B cell (primary cell): Measurements from ENCODE around the gene MYO6. TPM values are rescaled to one million over a fixed set of nuclear protein-coding genes. Genes with fewer than 3 reads are reported as not detected.
"Not testable (repeated sequence)": the region's sequence is repeated elsewhere in the genome, so short reads cannot be mapped to it uniquely, and the experiment has no call there.

Experiments
- ATAC-seq: fragments of 200-7000 bp; cut with Tn5 transposase; one replicate; pipeline ENCODE4 v1.10.0; 2021; ENCODE audit warnings: low read depth, mild to moderate bottlenecking, moderate number of reproducible peaks, moderate library complexity
- CTCF ChIA-PET: fragments of 350-600 bp; sonication (Branson Sonifier 250); formaldehyde crosslinking; loops from one replicate; lab custom pipeline; 2021; ENCODE audit warnings: antibody characterized with exemption, inconsistent platforms; lab: Charles Lee
- POLR2A ChIA-PET: fragments of 350-600 bp; sonication (Branson Sonifier 250); formaldehyde crosslinking; loops from one replicate; lab custom pipeline; 2021; ENCODE audit warnings: antibody characterized with exemption; lab: Charles Lee
- DNase-seq: peaks from one replicate; pipeline ENCODE4 v3.0.0; 2013
- H2AFZ ChIP-seq: 2 replicates; pipeline ENCODE4 v1.6.1; 2012; ENCODE audit warnings: mild to moderate bottlenecking, low read depth, low read length; ENCODE audit not compliant: insufficient read depth, poor library complexity, severe bottlenecking
- H3K27ac ChIP-seq, 2 donors: 1 replicate in 1 of 2; 2 replicates in 1 of 2; pipeline ENCODE4 v1.5.1; 2012 to 2013; ENCODE audit warnings: low read length in 2 of 2, mild to moderate bottlenecking in 2 of 2, moderate library complexity in 1 of 2
- H3K27me3 ChIP-seq, 4 experiments: fragments of 200-600 bp in 1 of 4; sonication (generic) in 1 of 4; replicated peaks in 1 of 4; 1 replicate in 2 of 4; 2 replicates in 2 of 4; pipeline versions ENCODE4 v1.6.1 to v1.7.0; 2013 to 2016; ENCODE audit warnings: low read length in 3 of 4, mild to moderate bottlenecking in 2 of 4, mixed read lengths in 1 of 4, moderate library complexity in 1 of 4; ENCODE audit not compliant: insufficient read depth in 4 of 4, control insufficient read depth in 3 of 4; ENCODE audit errors: control extremely low read depth in 1 of 4
- H3K36me3 ChIP-seq, 2 experiments: replicated peaks in 1 of 2; 1 replicate in 1 of 2; 2 replicates in 1 of 2; pipeline versions ENCODE4 v1.6.1 to v1.7.1; 2013; ENCODE audit warnings: low read length in 1 of 2; ENCODE audit not compliant: insufficient read depth in 2 of 2, control insufficient read depth in 1 of 2; ENCODE audit errors: control extremely low read depth in 1 of 2, extremely low read depth in 1 of 2
- H3K4me1 ChIP-seq, 2 donors: fragments of 200-600 bp in 1 of 2; sonication (generic) in 1 of 2; 1 replicate in 1 of 2; 2 replicates in 1 of 2; pipeline versions ENCODE4 v1.5.1 to v1.6.1; 2013 to 2017; ENCODE audit warnings: low read length in 2 of 2; ENCODE audit not compliant: control insufficient read depth in 2 of 2, insufficient read depth in 2 of 2
- H3K4me2 ChIP-seq: replicated peaks from 2 replicates; pipeline ENCODE3; 2012; ENCODE audit warnings: mild to moderate bottlenecking, low read depth, low read length; ENCODE audit not compliant: poor library complexity, severe bottlenecking
- H3K4me3 ChIP-seq, 5 experiments: fragments of 200-600 bp in 1 of 5; sonication (generic) in 1 of 5; 1 replicate in 3 of 5; 2 replicates in 2 of 5; pipeline versions ENCODE4 v1.5.1 to v1.7.0; 2011 to 2016; ENCODE audit warnings: low read length in 4 of 5, mild to moderate bottlenecking in 4 of 5, low read depth in 2 of 5, control low read depth in 1 of 5, moderate library complexity in 1 of 5; ENCODE audit not compliant: insufficient read depth in 1 of 5; ENCODE audit errors: control extremely low read depth in 1 of 5, extremely low read depth in 1 of 5
- H3K79me2 ChIP-seq: fragments of 200-600 bp; sonication (generic); one replicate; pipeline ENCODE4 v1.6.0; 2016; ENCODE audit warnings: low read length; ENCODE audit not compliant: control insufficient read depth, insufficient read depth
- H3K9ac ChIP-seq: fragments of 200-600 bp; sonication (generic); 2 replicates; pipeline ENCODE4 v1.6.1; 2017; ENCODE audit warnings: mild to moderate bottlenecking, low read length, moderate library complexity
- H3K9me3 ChIP-seq, 3 donors: one replicate each; pipeline versions ENCODE4 v1.6.1 to v1.7.1; 2013; ENCODE audit warnings: low read length in 2 of 3; ENCODE audit not compliant: control insufficient read depth in 2 of 3, insufficient read depth in 1 of 3; ENCODE audit errors: control extremely low read depth in 1 of 3
- H4K20me1 ChIP-seq: 2 replicates; pipeline ENCODE4 v1.6.0; 2012; ENCODE audit warnings: mild to moderate bottlenecking, low read length; ENCODE audit not compliant: insufficient read depth, control insufficient read depth, poor library complexity, severe bottlenecking
- H3K27ac Mint-ChIP-seq: one replicate; pipeline ENCODE4 v1.8.0; 2021; ENCODE audit warnings: mixed read lengths
- H3K27me3 Mint-ChIP-seq: one replicate; pipeline ENCODE4 v1.8.0; 2021; ENCODE audit warnings: mixed read lengths
- H3K4me1 Mint-ChIP-seq: one replicate; pipeline ENCODE4 v1.8.0; 2021; ENCODE audit warnings: mixed read lengths
- H3K4me3 Mint-ChIP-seq: one replicate; pipeline ENCODE4 v1.8.0; 2021; ENCODE audit warnings: mixed read lengths
- H3K9me3 Mint-ChIP-seq: one replicate; pipeline ENCODE4 v1.8.0; 2022; ENCODE audit warnings: mixed read lengths; ENCODE audit not compliant: insufficient read depth
- EZH2 ChIP-seq: IDR thresholded peaks from 2 replicates; pipeline ENCODE4 v1.6.1; 2012; ENCODE audit warnings: borderline replicate concordance, low read depth, mild to moderate bottlenecking, moderate library complexity, low read length; ENCODE audit not compliant: insufficient read depth, poor library complexity, severe bottlenecking
- WGBS: methylation state at CpG from one replicate; pipeline ENCODE4 v1.1.5; 2013; ENCODE audit warnings: missing lambda C conversion rate; ENCODE audit not compliant: insufficient coverage; 5-methylcytosine and 5-hydroxymethylcytosine counted together
- intact Hi-C: fragments of 100-400 bp; cut with micrococcal nuclease; formaldehyde crosslinking; loops from one replicate; pipeline ENCODE4 v1.10.0; 2022
- polyA plus RNA-seq: library from polyadenylated mRNA; depleted of rRNA; stranded (reverse); fragments of >200 nt; gene quantifications from 2 replicates; pipeline ENCODE4 v1.2.3, GENCODE V29; 2012
- total RNA-seq, 2 donors: library from RNA; stranded (reverse); fragments of 120-200 nt in 1 of 2; gene quantifications; 1 replicate in 1 of 2; 2 replicates in 1 of 2; pipeline versions ENCODE4 v1.2.3 to v1.2.4, GENCODE V29; 2013 to 2022
- TF ChIP-seq, protein P1 (sequence below): fragments of 200-600 bp; IDR thresholded peaks from one replicate; pipeline ENCODE4 v1.8.0; 2022; ENCODE audit warnings: antibody characterized with exemption, mild to moderate bottlenecking

MYO6 gene
- total and polyA plus RNA-seq, 2 donors (not counting 1 experiment from before 2014, with no cell fraction given): 0.09 to 0.59 TPM

GRCh38 chr6:75723382-75723781 is 25.7 kb upstream of the MYO6 start:
- no peak overlapping the region for H3K4me2 ChIP-seq
- peaks cover 0 to 5% (median 0%) of the 10 kb centered on the region in 3 donors for H3K9me3 ChIP-seq
- no peaks in the 10 kb centered on the region for H3K27me3 Mint-ChIP-seq
- H3K4me3 ChIP-seq: no peak overlapping the region
- no peak overlapping the region for H3K9ac ChIP-seq
- WGBS: no CpG with 5 or more reads among the region's 2 CpGs
- no peak for ATAC-seq
- H2AFZ ChIP-seq: no peak overlapping the region
- CTCF ChIA-PET: interaction anchor here (0.6 kb wide), 1 partner anchor 24 kb away, joined by 3 read pairs; no protein-coding TSS in a partner anchor
- H3K4me3 Mint-ChIP-seq: no peak overlapping the region
- no peaks in the 10 kb centered on the region for H3K27me3 ChIP-seq
- no peak overlapping the region for H3K27ac ChIP-seq
- H3K36me3 ChIP-seq: no peaks in the 10 kb centered on the region
- no peak for DNase-seq
- no peak for TF ChIP-seq EZH2
- TF ChIP-seq, protein P1, sequence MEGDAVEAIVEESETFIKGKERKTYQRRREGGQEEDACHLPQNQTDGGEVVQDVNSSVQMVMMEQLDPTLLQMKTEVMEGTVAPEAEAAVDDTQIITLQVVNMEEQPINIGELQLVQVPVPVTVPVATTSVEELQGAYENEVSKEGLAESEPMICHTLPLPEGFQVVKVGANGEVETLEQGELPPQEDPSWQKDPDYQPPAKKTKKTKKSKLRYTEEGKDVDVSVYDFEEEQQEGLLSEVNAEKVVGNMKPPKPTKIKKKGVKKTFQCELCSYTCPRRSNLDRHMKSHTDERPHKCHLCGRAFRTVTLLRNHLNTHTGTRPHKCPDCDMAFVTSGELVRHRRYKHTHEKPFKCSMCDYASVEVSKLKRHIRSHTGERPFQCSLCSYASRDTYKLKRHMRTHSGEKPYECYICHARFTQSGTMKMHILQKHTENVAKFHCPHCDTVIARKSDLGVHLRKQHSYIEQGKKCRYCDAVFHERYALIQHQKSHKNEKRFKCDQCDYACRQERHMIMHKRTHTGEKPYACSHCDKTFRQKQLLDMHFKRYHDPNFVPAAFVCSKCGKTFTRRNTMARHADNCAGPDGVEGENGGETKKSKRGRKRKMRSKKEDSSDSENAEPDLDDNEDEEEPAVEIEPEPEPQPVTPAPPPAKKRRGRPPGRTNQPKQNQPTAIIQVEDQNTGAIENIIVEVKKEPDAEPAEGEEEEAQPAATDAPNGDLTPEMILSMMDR: no peak
- H3K27ac Mint-ChIP-seq: no peak overlapping the region
- H3K4me1 ChIP-seq: no peaks in the 10 kb centered on the region
- no peaks in the 10 kb centered on the region for H3K4me1 Mint-ChIP-seq
- H4K20me1 ChIP-seq: no peaks in the 10 kb centered on the region
- POLR2A ChIA-PET: no interaction called here
- H3K79me2 ChIP-seq: no peaks in the 10 kb centered on the region
- intact Hi-C loops: no loop called here
- H3K9me3 Mint-ChIP-seq: no peaks in the 10 kb centered on the region

DNA sequence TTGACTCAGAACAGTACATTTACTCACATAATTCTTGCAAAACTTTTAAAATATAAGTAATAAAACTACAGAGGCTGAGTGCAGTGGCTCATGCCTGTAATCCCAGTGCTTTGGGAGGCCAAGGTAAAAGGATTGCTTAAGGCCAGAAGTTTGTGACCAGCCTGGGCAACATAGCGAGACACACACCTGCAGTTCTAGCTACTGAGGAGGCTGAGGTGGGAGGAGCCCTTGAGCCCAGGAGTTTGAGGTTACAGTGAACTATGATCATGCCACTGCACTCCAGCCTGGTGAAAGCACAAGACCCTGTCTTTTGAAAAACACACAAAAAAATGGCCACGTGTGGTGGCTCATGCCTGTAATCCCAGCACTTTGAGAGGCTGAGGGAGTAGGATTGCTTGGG is 21.8 kb upstream of the MYO6 start:
- Histone ChIP-seq H3K27me3 (no peaks in the 10 kb centered on the region), H3K36me3 (no peaks in the 10 kb centered on the region), H2AFZ (no peak overlapping the region), H3K4me2 (no peak overlapping the region), H4K20me1 (no peaks in the 10 kb centered on the region), H3K4me3 (no peak overlapping the region), H3K79me2 (no peaks in the 10 kb centered on the region), H3K4me1 (no peaks in the 10 kb centered on the region), H3K27ac (no peak overlapping the region), H3K9me3 (peaks cover 0 to 5% (median 0%) of the 10 kb centered on the region in 3 donors), H3K9ac (no peak overlapping the region)
- WGBS: 93% methylated on average over 2 of the region's 2 CpGs
- CTCF ChIA-PET: no interaction called here
- no peak for DNase-seq
- POLR2A ChIA-PET: no interaction called here
- H3K4me3 Mint-ChIP-seq: no peak overlapping the region
- TF ChIP-seq, protein P1: no peak
- no peaks in the 10 kb centered on the region for H3K4me1 Mint-ChIP-seq
- no peaks in the 10 kb centered on the region for H3K27me3 Mint-ChIP-seq
- H3K9me3 Mint-ChIP-seq: no peaks in the 10 kb centered on the region
- H3K27ac Mint-ChIP-seq: no peak overlapping the region
- no peak for ATAC-seq
- intact Hi-C loops: no loop called here

DNA sequence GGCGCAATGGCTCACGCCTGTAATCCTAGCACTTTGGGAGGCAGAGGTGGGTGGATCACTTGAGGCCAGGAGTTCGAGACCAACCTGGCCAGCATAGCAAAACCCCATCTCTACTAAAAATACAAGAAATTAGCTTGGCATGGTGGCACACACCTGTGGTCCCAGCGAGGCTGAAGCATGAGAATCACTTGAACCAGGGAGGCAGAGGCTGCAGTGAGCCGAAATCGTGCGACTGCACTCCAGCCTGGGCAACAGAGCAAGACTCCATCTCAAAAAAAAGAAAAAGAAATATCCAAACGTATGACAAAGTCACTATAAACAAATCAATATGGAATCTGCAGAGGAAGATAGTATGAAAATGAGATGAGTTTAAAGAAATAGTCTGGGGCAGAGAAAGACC is 18.0 kb upstream of the MYO6 start:
- H4K20me1 ChIP-seq, H2AFZ ChIP-seq, H3K9me3 ChIP-seq, H3K4me1 ChIP-seq, DNase-seq, H3K4me2 ChIP-seq, H3K79me2 ChIP-seq, H3K36me3 ChIP-seq, H3K27me3 ChIP-seq, H3K27ac ChIP-seq, H3K4me3 Mint-ChIP-seq, CTCF ChIA-PET, ATAC-seq, H3K9ac ChIP-seq, H3K27me3 Mint-ChIP-seq, H3K9me3 Mint-ChIP-seq, H3K4me1 Mint-ChIP-seq, H3K4me3 ChIP-seq, intact Hi-C loops, H3K27ac Mint-ChIP-seq, POLR2A ChIA-PET: not testable (repeated sequence)
- 80% methylated on average over 1 of the region's 8 CpGs for WGBS
